Activated CD4-positive, alpha-beta T cell treated with anti-CD3 and anti-CD28 coated beads for 36 hours (primary cell): ENCODE data around the gene PLCB3. TPM values are rescaled to one million over a fixed set of nuclear protein-coding genes. Genes with fewer than 3 reads are reported as not detected.

Experiments used
- ATAC-seq: fragments of 200-7000 bp; cut with Tn5 transposase; one replicate; pipeline ENCODE4 v1.10.0; 2021; ENCODE audit warnings: mild to moderate bottlenecking, moderate library complexity
- CTCF ChIA-PET: fragments of 350-600 bp; sonication (Branson Sonifier 250); formaldehyde crosslinking; loops from one replicate; lab custom pipeline; 2021; ENCODE audit warnings: antibody characterized with exemption; lab: Charles Lee
- POLR2A ChIA-PET: fragments of 350-600 bp; sonication (Branson Sonifier 250); formaldehyde crosslinking; loops from one replicate; lab custom pipeline; 2021; ENCODE audit warnings: antibody characterized with exemption, inconsistent platforms; lab: Charles Lee
- DNase-seq: peaks from one replicate; pipeline ENCODE4 v3.0.0-alpha.2; 2020
- H3K27ac Mint-ChIP-seq: one replicate; pipeline ENCODE4 v1.8.0; 2021; ENCODE audit warnings: mixed read lengths
- H3K27me3 Mint-ChIP-seq: one replicate; pipeline ENCODE4 v1.8.0; 2021; ENCODE audit warnings: mixed read lengths
- H3K36me3 Mint-ChIP-seq: one replicate; pipeline ENCODE4 v1.8.0; 2021; ENCODE audit warnings: low read depth, mixed read lengths
- H3K4me1 Mint-ChIP-seq: one replicate; pipeline ENCODE4 v1.8.0; 2021; ENCODE audit warnings: mixed read lengths
- H3K4me3 Mint-ChIP-seq: one replicate; pipeline ENCODE4 v1.8.0; 2021; ENCODE audit warnings: mild to moderate bottlenecking, moderate library complexity, mixed read lengths
- H3K9me3 Mint-ChIP-seq: one replicate; pipeline ENCODE4 v1.8.0; 2021; ENCODE audit warnings: low read depth, mixed read lengths
- intact Hi-C, 2 experiments: fragments of 100-400 bp; cut with DNase I in 1 of 2; cut with micrococcal nuclease in 1 of 2; formaldehyde crosslinking; loops; one replicate each; pipeline versions ENCODE4 v1.14.2 to v1.15.1; 2022 to 2024; cut with DNase I, micrococcal nuclease
- total RNA-seq, 2 experiments: library from RNA; stranded (reverse); gene quantifications; one replicate each; pipeline ENCODE4 v1.2.3, GENCODE V29; 2021

PLCB3 gene
- total RNA-seq, 2 experiments from 2014 or later: 9.0 to 10.9 TPM

DNA sequence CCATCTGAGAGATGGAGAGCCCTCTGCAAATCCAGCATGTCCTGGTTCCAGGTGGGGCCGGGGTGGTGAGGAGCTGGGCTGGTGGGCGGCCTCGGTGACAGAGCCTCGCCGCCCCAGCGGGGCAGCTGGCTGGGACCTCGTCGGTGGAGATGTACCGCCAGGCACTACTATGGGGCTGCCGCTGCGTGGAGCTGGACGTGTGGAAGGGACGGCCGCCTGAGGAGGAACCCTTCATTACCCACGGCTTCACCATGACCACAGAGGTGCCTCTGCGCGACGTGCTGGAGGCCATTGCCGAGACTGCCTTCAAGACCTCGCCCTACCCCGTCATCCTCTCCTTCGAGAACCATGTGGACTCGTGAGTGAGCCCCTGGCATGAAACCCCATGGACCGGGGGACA lies 7.0 kb downstream of the PLCB3 start:
- Mint-ChIP-seq H3K4me1 (peaks cover 11% of the 10 kb centered on the region), H3K27ac (no peak overlapping the region), H3K4me3 (no peak overlapping the region), H3K9me3 (no peaks in the 10 kb centered on the region), H3K36me3 (peaks cover 7% of the 10 kb centered on the region), H3K27me3 (no peaks in the 10 kb centered on the region)
- ChIA-PET POLR2A (no interaction called here), CTCF (interaction anchor here (0.6 to 0.7 kb wide), 2 partner anchors 17 to 83 kb away, joined by 3 to 4 read pairs; partner anchors contain the start of gene FKBP2)
- DNase-seq (no peak), ATAC-seq (no peak)
- intact Hi-C loops: no loop called here

DNA sequence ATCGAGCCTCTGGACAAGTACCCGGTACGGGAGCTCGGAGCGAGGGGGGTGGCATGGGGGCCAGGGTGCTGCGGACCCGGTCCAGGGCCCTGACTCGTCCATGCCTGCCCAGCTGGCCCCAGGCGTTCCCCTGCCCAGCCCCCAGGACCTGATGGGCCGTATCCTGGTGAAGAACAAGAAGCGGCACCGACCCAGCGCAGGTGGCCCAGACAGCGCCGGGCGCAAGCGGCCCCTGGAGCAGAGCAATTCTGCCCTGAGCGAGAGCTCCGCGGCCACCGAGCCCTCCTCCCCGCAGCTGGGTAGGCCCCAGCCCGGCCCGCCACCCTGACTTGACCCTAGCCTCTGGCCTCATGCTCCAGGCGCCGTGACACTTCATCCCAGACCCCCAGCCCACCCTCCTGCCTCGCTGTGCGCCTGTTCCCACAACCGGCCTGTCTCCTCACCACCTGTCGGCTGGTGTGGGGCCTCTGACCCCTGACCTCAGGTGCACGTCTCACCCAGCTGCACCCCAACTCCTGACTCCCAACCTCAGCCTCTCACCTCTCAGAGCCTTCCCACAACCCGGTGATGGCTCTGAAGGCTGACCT lies 7.7 kb downstream of the PLCB3 start:
- intact Hi-C loops: no loop called here
- ChIA-PET CTCF (no interaction called here), POLR2A (no interaction called here)
- DNase-seq (no peak), ATAC-seq (no peak)
- Mint-ChIP-seq H3K4me1 (peaks cover 11% of the 10 kb centered on the region), H3K9me3 (no peaks in the 10 kb centered on the region), H3K36me3 (peaks cover 7% of the 10 kb centered on the region), H3K27me3 (no peaks in the 10 kb centered on the region), H3K4me3 (no peak overlapping the region), H3K27ac (peak overlapping the region; percentile 40)

DNA sequence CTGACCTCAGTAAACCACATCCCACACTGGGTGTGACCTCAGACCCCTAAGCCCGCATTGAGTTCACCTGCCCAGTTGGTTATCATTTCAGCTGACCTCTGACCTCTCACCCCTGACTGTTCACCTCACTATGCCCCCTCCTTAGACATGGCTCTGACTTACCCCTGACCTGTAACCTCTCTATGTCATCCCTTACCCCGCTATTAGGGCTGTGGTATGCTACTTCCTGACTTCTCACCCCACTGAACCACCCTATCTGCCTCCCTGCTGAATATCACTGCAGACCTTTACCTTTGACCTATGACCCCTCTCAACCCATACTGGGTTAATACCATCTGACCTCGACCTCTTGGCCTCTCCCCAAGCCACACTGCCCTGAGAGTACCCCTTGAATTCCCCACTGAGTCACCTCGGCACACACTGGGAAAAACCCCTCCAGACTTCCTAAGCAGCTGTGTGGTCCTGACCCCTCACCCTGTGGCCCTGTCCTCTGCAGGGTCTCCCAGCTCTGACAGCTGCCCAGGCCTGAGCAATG lies 8.3 kb downstream of the PLCB3 start:
- no peaks in the 10 kb centered on the region for H3K27me3 Mint-ChIP-seq
- POLR2A ChIA-PET: no interaction called here
- H3K4me1 Mint-ChIP-seq: peaks cover 11% of the 10 kb centered on the region
- CTCF ChIA-PET: no interaction called here
- no peaks in the 10 kb centered on the region for H3K9me3 Mint-ChIP-seq
- peaks cover 7% of the 10 kb centered on the region for H3K36me3 Mint-ChIP-seq
- H3K4me3 Mint-ChIP-seq: no peak overlapping the region
- DNase-seq (no peak), ATAC-seq (peak; percentile 50)
- intact Hi-C loops: no loop called here
- H3K27ac Mint-ChIP-seq: peak overlapping the region; percentile 40

DNA sequence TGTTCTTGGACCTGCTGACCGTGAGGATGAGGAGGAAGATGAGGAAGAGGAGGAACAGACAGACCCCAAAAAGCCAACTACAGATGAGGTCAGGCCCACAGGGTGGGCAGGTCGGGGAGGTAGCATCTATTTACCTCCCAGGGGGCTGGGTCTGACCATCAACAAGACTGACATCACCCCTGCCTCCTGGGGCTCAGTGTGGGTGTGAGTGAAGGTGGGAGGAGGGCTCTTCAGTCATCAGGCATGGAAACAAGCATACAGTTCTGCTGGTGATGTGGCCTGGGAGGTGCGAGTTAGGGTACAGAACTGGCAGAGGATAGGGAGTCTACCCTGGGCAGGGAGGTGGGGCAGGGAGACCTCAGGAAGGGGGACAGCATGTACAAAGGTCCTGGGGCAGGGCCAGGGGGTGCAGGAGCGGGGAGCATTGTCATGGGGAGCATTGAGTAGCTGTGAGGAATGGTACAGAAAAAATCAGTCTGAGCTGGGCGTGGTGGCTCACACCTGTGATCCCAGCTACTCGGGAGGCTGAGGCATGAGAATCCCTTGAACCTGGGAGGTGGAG lies 8.9 kb downstream of the PLCB3 start:
- Mint-ChIP-seq H3K4me1 (peaks cover 11% of the 10 kb centered on the region), H3K4me3 (no peak overlapping the region), H3K27me3 (no peaks in the 10 kb centered on the region), H3K9me3 (no peaks in the 10 kb centered on the region), H3K27ac (no peak overlapping the region), H3K36me3 (peaks cover 7% of the 10 kb centered on the region)
- peak; percentile 43 for ATAC-seq
- no peak for DNase-seq
- ChIA-PET CTCF (interaction anchor here (1.6 kb wide), 1 partner anchor 10 kb away, joined by 3 read pairs; no protein-coding TSS in a partner anchor), POLR2A (no interaction called here)
- intact Hi-C loops: no loop called here

DNA sequence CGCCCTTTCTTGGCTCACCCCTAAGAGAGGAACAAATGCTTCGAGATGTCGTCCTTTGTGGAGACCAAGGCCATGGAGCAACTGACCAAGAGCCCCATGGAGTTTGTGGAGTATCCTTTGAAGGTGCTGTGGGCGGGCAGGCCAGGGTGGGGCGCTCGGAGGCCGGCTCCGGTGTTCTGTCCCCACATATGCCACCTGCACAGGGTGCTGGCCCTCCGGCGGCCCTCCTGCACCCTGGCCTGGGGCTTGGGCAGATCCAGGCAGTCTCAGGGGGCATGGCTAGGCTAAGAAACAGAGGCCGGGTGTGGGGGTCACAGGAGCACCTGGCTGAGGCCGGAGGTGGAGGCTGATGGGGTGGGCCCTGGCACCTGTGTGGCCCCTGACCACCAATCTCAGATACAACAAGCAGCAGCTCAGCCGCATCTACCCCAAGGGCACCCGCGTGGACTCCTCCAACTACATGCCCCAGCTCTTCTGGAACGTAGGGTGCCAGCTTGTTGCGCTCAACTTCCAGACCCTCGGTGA lies 10.3 kb downstream of the PLCB3 start:
- ChIA-PET CTCF (interaction anchor here (0.6 to 1.6 kb wide), 2 partner anchors 10 to 12 kb away, joined by 3 read pairs; no protein-coding TSS in a partner anchor), POLR2A (interaction anchor here (0.6 to 1.0 kb wide), 2 partner anchors 30 to 39 kb away, joined by 3 to 5 read pairs; no protein-coding TSS in a partner anchor)
- Mint-ChIP-seq H3K9me3 (no peaks in the 10 kb centered on the region), H3K36me3 (peaks cover 7% of the 10 kb centered on the region), H3K27me3 (no peaks in the 10 kb centered on the region), H3K4me3 (no peak overlapping the region), H3K27ac (no peak overlapping the region), H3K4me1 (peaks cover 11% of the 10 kb centered on the region)
- intact Hi-C loops: no loop called here
- DNase-seq: no peak
- no peak for ATAC-seq

DNA sequence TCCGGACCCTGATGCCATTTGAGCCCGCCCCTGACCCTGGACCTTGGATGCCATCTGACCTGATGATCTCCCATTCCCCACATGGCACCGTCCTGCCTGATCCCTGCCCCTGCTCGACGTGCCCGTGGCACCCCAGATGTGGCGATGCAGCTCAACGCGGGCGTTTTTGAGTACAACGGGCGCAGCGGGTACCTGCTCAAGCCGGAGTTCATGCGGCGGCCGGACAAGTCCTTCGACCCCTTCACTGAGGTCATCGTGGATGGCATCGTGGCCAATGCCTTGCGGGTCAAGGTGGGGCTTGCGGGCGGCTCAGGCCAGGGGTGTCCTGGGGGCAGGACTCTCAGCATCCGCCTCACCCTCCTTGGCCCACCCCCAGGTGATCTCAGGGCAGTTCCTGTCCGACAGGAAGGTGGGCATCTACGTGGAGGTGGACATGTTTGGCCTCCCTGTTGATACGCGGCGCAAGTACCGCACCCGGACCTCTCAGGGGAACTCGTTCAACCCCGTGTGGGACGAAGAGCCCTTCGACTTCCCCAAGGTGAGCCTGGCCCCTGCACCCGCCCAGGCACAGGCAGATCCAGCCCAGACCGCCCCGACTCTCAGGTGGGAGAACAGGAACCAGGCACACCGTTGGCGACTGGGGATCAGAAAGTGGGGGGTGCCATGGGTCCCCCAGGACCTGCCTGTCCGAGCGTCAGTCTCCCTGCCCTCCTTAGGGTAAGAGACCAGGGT lies 11.1 kb downstream of the PLCB3 start:
- ChIA-PET POLR2A (no interaction called here), CTCF (interaction anchor here (0.6 to 1.0 kb wide), 3 partner anchors 10 to 38 kb away, joined by 3 read pairs; no protein-coding TSS in a partner anchor)
- DNase-seq (no peak), ATAC-seq (no peak)
- no peak overlapping the region for H3K4me3 Mint-ChIP-seq
- intact Hi-C loops: no loop called here
- peaks cover 11% of the 10 kb centered on the region for H3K4me1 Mint-ChIP-seq
- H3K27ac Mint-ChIP-seq: no peak overlapping the region
- no peaks in the 10 kb centered on the region for H3K27me3 Mint-ChIP-seq
- no peaks in the 10 kb centered on the region for H3K9me3 Mint-ChIP-seq
- peaks cover 7% of the 10 kb centered on the region for H3K36me3 Mint-ChIP-seq

DNA sequence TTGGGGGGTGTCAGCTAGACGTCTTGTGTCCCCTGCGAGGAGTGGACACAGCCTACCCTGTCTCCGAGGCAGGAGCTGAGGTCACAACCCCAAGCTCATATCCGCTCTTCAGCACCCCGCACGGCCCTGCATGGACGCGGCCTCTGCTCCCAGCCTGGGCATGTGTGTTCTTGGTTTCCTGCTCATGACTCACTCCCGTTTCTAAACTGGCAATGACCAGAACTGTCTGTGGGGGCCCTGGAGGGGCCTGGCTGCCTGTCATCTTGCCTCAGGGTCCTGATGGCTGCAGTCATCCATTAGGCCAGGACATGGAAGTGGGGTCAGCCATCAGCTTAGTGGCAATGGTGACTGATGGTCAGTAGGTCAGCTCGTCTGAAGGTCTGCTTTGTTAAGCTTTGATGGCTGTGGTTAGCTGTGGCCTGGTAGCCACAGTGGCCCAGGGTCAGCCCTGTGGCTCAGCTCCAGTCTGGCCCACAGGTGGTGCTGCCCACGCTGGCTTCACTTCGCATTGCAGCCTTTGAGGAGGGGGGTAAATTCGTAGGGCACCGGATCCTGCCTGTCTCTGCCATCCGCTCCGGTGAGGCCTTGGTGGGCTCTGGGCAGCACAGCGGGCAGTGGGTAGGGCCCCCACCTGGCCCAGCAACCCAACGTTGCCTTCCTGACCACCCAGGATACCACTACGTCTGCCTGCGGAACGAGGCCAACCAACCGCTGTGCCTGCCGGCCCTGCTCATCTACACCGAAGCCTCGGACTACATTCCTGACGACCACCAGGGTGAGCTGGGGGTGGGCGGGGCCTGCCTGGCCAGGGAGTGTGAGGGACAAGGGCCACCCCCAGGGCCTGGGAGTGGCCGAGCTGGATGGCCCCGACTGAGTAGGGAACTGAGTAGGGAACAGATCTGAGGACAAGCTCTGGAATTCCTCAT lies 12.0 kb downstream of the PLCB3 start:
- no peak for DNase-seq
- ChIA-PET POLR2A (no interaction called here), CTCF (interaction anchor here (0.9 to 1.0 kb wide), 2 partner anchors 11 to 37 kb away, joined by 3 read pairs; no protein-coding TSS in a partner anchor)
- intact Hi-C loops: no loop called here
- Mint-ChIP-seq H3K27me3 (no peaks in the 10 kb centered on the region), H3K4me1 (peaks cover 16% of the 10 kb centered on the region), H3K27ac (no peak overlapping the region), H3K4me3 (no peak overlapping the region), H3K36me3 (peaks cover 7% of the 10 kb centered on the region), H3K9me3 (no peaks in the 10 kb centered on the region)
- no peak for ATAC-seq

DNA sequence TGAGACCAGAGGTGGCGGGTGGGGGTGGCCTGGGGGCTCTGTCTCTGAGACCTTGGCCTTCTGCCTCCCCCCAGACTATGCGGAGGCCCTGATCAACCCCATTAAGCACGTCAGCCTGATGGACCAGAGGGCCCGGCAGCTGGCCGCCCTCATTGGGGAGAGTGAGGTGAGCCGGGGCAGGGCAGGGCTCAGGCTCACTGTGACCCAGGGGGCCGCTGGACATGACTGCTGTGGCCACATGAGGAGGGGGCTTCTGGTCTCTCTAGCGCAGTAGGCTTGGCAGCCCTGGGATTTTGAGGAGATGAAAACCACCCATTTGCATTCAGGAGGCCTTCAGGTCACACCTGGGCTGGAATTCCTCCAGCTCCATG lies 12.6 kb downstream of the PLCB3 start:
- no peak for ATAC-seq
- DNase-seq: no peak
- H3K4me1 Mint-ChIP-seq: peaks cover 22% of the 10 kb centered on the region
- ChIA-PET CTCF (interaction anchor here (1.0 to 1.3 kb wide), 2 partner anchors 11 to 37 kb away, joined by 3 to 5 read pairs; no protein-coding TSS in a partner anchor), POLR2A (no interaction called here)
- intact Hi-C loops: no loop called here
- H3K36me3 Mint-ChIP-seq: peaks cover 10% of the 10 kb centered on the region
- no peaks in the 10 kb centered on the region for H3K27me3 Mint-ChIP-seq
- H3K4me3 Mint-ChIP-seq: no peak overlapping the region
- no peaks in the 10 kb centered on the region for H3K9me3 Mint-ChIP-seq
- no peak overlapping the region for H3K27ac Mint-ChIP-seq

DNA sequence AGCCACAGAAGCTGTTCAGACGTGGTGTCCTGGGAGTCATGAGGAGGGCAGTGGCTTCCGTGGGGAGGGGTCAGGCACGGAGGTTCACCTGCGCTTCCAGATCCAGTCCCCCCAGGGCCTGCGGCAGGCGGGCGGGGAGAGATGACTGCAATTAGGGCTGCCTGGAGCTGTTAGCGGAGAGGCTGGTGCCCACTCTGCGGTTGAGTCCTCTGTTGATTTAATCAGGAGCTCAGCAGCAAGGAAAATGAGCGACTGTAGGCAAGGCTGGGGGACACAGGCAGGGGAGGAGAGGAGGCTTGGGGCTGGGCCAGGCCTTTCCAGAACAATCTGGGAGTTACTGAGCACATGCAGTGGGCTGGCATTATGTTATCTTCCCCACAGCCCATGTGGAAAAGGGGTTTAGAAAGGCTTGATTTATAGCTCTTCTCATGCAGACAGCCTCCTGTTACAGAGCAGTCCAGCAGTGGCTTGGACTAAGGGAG lies 13.1 kb downstream of the PLCB3 start:
- no peak overlapping the region for H3K27ac Mint-ChIP-seq
- H3K36me3 Mint-ChIP-seq: peaks cover 10% of the 10 kb centered on the region
- ATAC-seq: no peak
- ChIA-PET CTCF (interaction anchor here (1.3 kb wide), 2 partner anchors 36 to 40 kb away, joined by 4 to 5 read pairs; no protein-coding TSS in a partner anchor), POLR2A (no interaction called here)
- no peak for DNase-seq
- intact Hi-C loops: no loop called here
- H3K9me3 Mint-ChIP-seq: no peaks in the 10 kb centered on the region
- H3K27me3 Mint-ChIP-seq: no peaks in the 10 kb centered on the region
- no peak overlapping the region for H3K4me3 Mint-ChIP-seq
- peaks cover 22% of the 10 kb centered on the region for H3K4me1 Mint-ChIP-seq

DNA sequence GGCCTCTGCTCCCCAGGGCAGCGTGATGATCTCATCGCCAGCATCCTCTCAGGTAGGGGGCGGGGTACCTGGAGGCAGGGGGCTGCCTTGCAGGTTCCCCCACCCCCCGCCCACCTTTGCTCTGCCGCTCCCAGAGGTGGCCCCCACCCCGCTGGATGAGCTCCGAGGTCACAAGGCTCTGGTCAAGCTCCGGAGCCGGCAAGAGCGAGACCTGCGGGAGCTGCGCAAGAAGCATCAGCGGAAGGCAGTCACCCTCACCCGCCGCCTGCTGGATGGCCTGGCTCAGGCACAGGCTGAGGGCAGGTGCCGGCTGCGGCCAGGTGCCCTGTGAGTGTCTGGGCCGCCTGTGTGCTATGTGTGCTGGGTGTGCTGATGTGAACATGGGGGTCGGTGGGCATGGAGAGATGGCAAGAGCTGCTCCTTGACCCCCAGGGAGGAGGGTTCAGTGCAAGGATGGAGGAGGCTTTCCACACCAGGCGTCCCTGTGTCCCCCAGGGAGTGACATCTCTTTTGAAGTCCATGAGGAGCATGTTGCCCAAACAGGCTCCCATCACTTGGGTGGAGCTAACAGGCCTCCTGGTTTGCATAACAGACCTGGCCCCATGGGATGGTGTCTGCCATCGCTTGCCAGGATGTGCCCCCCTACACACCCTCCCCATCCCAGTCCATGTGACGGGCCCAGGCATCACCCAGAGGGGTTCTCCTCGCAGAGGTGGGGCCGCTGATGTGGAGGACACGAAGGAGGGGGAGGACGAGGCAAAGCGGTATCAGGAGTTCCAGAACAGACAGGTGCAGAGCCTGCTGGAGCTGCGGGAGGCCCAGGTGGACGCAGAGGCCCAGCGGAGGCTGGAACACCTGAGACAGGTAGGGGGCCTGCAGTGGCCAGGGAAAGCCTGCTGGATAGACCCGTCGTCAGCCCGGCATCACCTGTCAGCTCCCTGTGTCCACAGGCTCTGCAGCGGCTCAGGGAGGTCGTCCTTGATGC lies 14.1 kb downstream of the PLCB3 start:
- Mint-ChIP-seq H3K27ac (no peak overlapping the region), H3K27me3 (no peaks in the 10 kb centered on the region), H3K9me3 (no peaks in the 10 kb centered on the region), H3K36me3 (peaks cover 11% of the 10 kb centered on the region), H3K4me3 (no peak overlapping the region), H3K4me1 (peaks cover 12% of the 10 kb centered on the region)
- intact Hi-C loops: no loop called here
- no peak for ATAC-seq
- ChIA-PET CTCF (interaction anchor here (0.5 to 1.3 kb wide), 3 partner anchors 16 to 39 kb away, joined by 4 to 5 read pairs (median 4); no protein-coding TSS in a partner anchor), POLR2A (no interaction called here)
- DNase-seq: no peak
